Measurements from ENCODE around the gene EXOC8.

GRCh38 chr1:231376875-231377549, 39.4 kb upstream of the EXOC8 start:
- no peak for TF ChIP-seq TAF1 (IDR thresholded peaks at IDR 0.05; ENCODE audit: borderline replicate concordance, low read depth, low read length)
- TF ChIP-seq POLR2A (IDR thresholded peaks at IDR 0.05; ENCODE audit: low read depth, low read length): no peak
